ENCODE measurements around the gene MEF2D.
A peak's percentile ranks its signal among the peaks of the same experiment; 100 is the strongest.

Gene MEF2D

GRCh38 chr1:156499194-156499841 lies 1.3 kb downstream of the MEF2D start:
- no peak for DNase-seq

GRCh38 chr1:156498432-156499193 lies 2.0 kb downstream of the MEF2D start:
- no peak for DNase-seq

GRCh38 chr1:156497743-156498431 lies 2.7 kb downstream of the MEF2D start:
- DNase-seq = no peak

GRCh38 chr1:156497078-156497742 lies 3.4 kb downstream of the MEF2D start:
- no peak for DNase-seq

DNA sequence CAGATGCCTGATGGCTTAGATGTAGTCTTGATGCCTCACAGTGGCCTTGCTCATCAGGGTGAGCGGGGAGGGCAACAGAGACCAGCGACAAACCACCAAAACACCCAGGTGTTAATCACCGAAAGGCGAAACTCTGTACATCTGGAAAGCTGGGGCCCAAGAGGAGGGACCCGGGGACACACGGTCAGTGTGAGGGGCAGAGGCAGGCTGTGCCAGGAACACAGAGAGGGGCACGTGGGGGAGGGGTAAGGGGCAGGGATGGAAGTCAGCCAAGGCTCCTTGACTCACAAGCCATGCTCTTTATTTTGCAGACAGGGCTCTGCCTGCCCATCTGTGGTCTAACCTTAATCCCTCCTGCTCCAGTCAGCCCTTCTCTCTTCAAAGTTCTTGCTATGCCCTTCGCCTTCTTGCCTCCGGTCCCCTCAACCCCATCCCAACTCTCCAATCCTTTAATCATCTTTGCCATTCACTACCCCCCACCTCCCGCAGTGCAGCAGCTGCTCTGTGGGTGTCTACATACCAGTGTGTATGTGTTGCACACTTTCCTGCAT lies 4.3 kb downstream of the MEF2D start:
- no peak for DNase-seq

DNA sequence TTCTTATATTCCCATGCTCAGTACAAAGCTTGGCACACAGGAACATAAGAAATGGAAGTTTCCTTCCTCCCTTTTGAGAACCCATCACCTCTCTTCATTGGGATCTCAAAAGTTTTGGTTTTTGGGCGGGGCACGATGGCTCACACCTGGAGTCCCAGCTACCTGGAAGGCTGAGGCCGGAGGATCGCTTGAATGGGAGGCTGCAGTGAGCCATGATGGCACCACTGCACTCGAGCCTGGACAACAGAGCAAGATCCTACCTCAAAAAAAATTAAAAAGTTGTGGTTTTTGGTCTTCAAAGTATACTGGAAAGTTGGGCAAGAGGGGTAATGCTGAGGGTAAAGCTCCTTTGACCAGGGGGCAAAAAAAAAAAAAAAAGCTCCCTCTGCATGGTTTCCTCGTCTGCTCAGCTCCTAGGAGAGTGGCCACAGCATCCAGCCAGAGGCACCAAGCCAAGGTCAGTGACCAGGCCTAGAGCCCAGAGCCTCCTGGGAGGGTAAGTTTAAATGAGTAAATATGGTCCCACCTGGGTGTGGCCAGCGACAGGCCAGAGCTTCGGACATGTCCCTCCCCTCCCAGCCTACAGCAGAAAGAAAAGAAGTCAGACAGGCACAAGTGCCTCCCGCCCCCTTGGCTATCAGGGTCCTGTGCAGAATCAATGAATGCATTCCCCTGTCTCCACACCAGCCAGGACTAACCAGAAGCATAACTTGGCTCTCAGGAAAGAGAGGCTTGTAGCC lies 5.0 kb downstream of the MEF2D start:
- DNase-seq = no peak

DNA sequence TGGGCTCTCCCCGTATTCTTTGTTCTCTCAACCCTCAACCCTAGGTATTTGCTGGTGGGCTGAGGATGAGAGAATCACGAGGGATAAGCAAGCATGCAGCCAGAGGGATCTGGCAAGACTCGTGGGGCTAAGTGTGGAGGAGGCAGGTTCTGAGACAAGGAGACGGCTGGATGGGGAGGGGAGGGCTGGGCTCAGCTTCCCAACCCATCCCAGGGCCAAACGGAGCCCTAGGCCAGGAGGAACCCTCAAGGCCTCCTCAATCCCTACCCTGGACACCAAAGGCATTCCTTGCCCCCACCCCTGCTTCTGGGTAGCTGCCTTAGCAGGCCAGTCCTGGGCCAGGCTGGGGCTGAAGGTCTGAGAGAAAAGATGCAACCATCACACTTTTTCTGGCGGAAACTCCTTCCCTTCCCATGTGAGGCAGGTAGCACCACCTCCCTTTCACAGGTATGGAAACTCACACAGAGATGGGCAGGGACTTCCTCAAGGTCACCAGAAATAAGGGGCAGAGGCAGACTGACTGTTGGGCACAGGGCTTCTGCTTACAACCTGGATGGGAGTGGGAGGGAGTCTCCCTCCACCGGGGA lies 6.2 kb downstream of the MEF2D start:
- no peak for DNase-seq

DNA sequence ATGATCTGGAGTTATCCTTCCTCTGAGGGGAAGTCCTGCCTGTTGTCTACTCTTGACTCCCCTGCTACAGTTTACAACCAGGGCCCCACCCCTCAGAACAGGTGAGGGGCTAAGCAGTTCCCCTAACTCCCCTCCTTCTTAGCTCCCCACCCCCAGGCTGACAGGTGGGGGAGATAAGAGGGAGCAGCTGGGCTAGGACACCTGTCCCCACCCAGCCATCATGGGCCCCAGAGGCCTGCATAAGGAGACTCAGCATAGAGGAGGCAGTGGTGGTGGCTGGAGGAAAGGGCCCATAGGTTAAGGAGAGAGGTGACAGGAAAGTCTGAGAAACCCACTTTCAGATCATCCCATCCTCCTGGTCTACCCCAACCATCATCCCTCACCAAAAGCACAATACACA lies 6.8 kb downstream of the MEF2D start:
- DNase-seq = no peak

DNA sequence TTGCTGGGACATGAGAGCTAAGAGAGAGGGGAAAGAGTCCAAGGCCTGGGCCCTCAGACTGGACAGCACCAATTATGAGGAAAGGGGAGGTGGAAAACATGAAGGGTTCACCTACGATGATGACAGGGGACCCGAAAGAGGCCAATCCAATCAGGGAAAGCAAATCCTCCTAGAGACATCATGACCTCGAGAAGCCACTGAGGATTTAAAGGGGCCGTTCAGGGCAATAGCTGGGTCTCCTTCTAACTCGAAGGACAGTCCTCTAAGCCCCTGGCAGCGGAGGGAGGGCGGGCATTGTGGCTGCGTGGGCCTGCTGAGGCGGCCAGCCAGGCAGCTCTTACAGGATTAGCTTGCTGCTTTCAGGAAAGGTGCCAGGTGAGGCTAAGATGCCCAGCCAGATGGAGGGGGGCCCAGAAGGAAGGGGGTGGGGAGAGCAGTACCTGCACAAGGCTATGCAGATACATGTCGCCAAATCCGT lies 7.4 kb downstream of the MEF2D start:
- DNase-seq = no peak

DNA sequence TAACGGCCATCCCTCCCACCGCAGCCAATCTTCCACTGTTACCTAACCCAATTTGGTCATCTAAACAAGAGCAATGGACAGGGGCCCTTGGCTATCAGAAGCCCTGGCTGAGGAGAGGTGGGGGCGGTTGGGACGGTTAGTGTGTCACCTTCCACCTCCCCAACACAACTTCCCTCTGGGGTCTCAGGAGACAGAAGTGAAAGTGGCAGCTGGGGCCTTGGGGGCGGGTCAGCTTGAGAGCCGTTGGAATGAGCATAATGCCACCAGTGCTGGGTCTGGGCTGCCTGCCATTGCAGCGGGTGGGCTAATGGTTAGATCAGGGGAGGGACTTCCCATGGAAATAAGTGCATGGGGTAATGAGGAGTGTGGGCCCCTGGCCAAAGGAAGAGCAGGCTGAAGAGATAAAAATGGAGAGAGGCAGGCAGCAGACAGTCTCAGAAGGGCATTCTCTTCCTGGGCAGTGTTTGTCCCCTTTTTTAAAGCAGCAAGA lies 7.9 kb downstream of the MEF2D start:
- no peak for DNase-seq

- DNase-seq = no peak
Measured at GRCh38 chr1:156492013-156492590, 8.5 kb downstream of the MEF2D start.

DNA sequence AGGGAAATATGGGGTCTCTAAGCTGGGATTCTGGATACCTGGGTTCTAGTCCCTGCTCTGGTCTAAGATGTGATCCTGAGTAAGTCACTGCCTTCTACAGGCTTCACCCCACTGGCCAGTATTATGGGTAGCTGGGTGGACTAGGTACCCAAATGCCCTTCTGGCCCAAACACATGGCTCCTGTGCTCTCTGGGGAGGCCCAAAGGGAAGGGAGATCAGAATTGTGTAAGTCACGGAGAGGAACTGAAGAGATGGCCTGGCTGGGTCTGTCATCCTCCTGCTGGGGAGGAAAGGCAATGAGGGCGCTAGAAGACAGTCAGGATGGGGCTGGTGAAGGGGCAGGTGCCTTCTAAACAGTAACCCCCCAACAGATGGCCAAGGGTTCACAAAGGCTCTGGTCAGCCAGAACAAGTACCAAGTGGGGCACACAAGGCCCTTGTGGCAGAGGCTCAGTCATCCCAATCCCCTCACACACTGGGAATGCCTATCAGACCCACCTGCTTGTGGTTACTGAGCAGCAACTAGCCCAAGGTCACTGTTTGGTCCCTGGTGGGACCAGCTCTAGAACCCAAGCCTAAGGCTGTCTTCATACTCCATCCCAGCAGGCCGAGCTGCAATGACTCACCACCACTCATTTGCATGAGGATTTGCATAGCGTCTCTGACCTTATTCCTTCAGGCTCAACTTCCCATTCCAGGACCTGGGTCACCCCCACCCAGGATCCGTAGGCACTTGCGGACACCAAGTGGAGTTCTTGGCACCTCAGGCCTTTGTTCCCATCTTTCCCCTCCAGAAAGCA lies 9.2 kb downstream of the MEF2D start:
- DNase-seq = no peak

GRCh38 chr1:156490401-156491032 lies 10.1 kb downstream of the MEF2D start:
- DNase-seq = no peak

DNA sequence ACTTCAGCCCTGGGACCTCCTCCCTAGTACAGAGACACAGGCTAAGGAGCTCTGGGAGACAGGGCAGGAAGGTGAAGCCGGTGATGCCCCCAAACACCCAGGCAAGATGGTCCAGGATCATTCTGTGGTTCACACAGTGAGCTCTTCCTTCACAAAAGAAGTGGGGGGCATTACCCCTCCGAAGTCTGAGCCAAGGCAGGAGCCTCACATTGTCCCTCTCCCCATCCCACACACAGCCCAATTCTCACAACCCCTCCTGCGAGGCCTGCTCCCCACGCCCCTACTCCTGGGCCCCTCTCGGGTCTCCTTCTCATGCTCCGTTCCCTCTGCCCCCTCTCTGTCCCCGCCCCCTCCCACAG lies 10.7 kb downstream of the MEF2D start:
- no peak for DNase-seq

DNA sequence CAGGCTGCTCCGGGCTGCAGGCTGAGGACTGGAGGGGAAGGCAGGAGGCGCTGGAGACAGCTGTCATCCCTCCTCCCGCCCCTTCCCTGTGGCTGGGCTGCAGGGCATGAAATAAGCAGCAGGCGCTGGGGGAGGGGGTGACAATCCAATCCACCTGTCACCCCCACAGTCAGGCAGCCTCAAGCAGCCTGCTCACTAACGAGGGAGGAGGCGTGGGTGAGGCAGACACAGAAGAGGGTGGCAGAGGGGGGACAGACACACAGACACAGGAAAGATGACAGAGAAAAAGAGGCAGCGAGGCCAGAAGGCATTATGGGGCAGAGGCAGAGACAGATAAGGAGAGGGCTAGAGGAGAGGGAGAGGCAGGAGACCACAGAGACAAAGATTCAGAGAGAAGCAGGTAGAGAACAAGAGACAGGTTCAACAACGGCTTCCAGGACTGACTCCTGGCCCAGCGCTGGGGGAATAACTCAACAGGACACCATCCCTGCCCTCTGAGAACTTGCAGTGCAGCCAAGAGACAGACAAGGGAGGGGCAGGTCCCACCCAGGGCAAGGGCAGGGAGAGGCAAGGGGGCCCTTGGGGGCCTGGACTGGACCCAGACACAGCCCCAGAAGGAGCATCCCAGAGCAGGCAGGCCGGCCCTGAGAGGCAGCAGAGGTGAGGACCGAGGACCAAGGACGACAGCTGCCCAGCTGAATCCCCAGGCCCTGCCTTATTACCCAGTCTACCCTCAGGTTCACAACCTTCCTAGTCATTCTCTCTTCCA lies 11.2 kb downstream of the MEF2D start:
- DNase-seq = peak; percentile 27 to 76

DNA sequence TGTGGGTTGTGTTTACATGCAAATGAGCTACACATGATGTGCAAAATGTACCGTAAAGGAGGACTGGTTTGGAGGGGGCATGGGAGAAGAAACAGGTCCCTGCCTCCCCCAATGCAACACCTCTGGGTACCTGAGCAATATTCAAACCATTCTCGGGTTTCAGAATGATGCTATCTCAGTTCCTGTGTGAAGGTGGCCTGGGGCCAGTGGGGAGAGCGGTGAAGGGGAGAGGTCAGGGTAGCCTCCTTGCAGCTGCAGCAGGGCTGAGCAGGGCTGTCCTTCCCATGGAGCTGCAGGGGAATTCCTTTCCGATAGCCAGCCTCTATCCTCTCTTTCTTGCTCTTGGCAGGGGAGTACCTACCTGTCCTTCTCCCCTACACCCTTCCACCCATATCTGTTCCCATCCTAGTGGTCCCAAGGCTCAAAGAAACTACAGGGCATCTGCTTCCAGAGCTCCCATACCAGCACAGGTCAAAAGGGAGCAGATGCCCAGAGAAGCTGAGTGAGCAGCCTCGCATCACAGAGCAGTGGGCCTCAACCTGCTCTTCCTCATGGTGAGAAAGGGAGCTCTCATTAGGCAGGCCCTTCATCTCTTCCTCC lies 11.9 kb downstream of the MEF2D start:
- DNase-seq = no peak

DNA sequence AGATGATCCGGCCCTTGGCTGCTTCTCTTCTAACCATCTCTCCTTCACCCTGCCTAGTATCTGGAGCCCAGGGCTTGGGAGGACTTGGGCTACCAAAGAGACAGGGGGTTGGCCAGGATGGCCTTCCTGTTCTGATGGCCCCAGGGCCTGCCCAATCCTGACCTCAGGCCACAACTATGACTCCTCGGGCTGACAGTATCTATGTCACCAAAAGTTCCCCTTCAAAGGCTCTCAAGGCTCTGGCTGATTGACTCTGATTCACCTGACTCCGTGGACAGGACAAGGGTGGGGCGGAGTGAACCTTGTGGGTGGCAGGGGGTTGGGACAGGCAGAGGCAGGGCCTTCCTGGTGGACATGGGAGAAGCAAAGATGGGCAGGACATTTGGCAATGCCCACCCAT lies 12.7 kb downstream of the MEF2D start:
- DNase-seq = no peak

DNA sequence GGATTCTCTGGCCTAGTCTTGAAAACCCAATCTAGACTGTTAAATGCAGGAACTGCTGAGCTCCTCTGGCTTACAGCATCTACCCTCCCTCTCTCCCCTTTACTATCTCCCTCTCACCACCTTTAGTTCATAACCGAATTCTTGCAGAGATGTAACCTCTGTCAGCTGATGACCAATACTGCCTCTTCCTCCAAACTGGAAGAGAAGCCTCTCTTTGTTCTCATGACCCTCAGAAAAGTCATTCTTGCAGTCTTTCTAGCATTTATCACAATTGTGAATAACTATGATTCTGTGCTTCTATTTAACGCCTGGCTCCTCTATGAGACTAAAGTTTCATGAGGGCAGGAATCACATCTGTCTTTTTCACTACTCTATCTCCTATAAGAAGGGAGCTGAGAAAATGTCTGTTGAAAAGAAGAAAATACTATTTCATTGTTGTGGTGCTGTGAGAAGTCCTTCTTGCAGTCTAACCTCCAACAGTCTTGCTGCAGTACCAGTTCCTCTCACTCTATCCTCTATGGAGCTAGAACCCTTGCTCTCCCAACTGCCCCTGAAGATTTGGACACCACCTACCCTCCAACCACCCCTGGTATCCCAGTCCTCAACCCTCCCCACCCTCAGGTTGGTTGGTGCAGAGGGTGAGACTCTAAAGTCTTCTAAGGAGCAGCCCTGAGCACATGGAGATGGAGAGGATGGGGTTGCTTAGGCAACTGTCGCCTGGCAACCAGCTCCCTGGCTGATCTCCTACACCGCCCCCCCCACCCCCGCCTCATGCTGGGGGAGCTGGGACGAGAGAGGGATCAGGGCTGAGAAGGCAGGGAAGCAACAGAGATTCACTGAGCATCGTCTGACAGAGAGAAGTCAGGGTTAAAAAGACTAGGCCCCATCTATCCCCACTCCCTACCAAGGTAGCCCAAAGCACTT lies 13.9 kb downstream of the MEF2D start:
- no peak for DNase-seq

Data from stimulated activated CD4-positive, alpha-beta T cell treated with anti-CD3 and anti-CD28 coated beads, Interleukin-4, amount 100 ng/mL, for 4 hours (primary cell).